ENCODE data around the gene ABL1.

ABL1 gene

GRCh38 chr9:130839132-130840111 is 4.4 kb downstream of the ABL1 start:
- DNase-seq (ENCODE audit: low read depth): no peak
- TF ChIP-seq CTCF (conservative IDR thresholded peaks at IDR 0.05; ENCODE audit: low read depth, low read length): no peak
- H3K4me3 ChIP-seq (ENCODE audit: low read length): no peak overlapping the region

- no peak overlapping the region for H3K4me3 ChIP-seq (ENCODE audit: low read length)
- no peak for TF ChIP-seq CTCF (conservative IDR thresholded peaks at IDR 0.05; ENCODE audit: low read depth, low read length)
- no peak for DNase-seq (ENCODE audit: low read depth)
Measured at GRCh38 chr9:130842545-130842944, 7.5 kb downstream of the ABL1 start.

GRCh38 chr9:130843049-130843908 is 8.2 kb downstream of the ABL1 start:
- TF ChIP-seq CTCF (conservative IDR thresholded peaks at IDR 0.05; ENCODE audit: low read depth, low read length): no peak
- no peak overlapping the region for H3K4me3 ChIP-seq (ENCODE audit: low read length)
- DNase-seq (ENCODE audit: low read depth): no peak

GRCh38 chr9:130844044-130844451 is 9.0 kb downstream of the ABL1 start:
- TF ChIP-seq CTCF (conservative IDR thresholded peaks at IDR 0.05; ENCODE audit: low read depth, low read length): no peak
- no peak for DNase-seq (ENCODE audit: low read depth)
- H3K4me3 ChIP-seq (ENCODE audit: low read length): no peak overlapping the region

- DNase-seq (ENCODE audit: low read depth): no peak
- no peak for TF ChIP-seq CTCF (conservative IDR thresholded peaks at IDR 0.05; ENCODE audit: low read depth, low read length)
- peak overlapping the region; percentile 14 for H3K4me3 ChIP-seq (ENCODE audit: low read length)
Measured at GRCh38 chr9:130845254-130845653, 10.2 kb downstream of the ABL1 start.

- no peak for TF ChIP-seq CTCF (conservative IDR thresholded peaks at IDR 0.05; ENCODE audit: low read depth, low read length)
- H3K4me3 ChIP-seq (ENCODE audit: low read length): peak overlapping the region; percentile 33
- DNase-seq (ENCODE audit: low read depth): no peak
Measured at GRCh38 chr9:130845901-130846481, 10.9 kb downstream of the ABL1 start.
